Spleen (tissue), 7 donors: ENCODE data around the gene FKRP.

ENCODE experiments used
- CTCF ChIP-seq, 11 experiments: fragments of 200-600 bp in 7 of 11; fragments of 450-650 bp in 4 of 11; sonication (generic) in 4 of 11; IDR thresholded peaks in 8 of 11; conservative IDR thresholded peaks in 3 of 11; 1 replicate in 7 of 11; 2 replicates in 4 of 11; pipeline versions ENCODE4 v1.4.0 to v1.8.0; 2016 to 2021; ENCODE audit warnings: antibody characterized with exemption in 11 of 11, inconsistent platforms in 4 of 11, mild to moderate bottlenecking in 1 of 11
- POLR2A ChIP-seq, 3 donors: fragments of 450-650 bp; IDR thresholded peaks; one replicate each; pipeline ENCODE4 v1.5.1; 2017; ENCODE audit warnings: antibody characterized with exemption in 3 of 3, mild to moderate bottlenecking in 1 of 3
- POLR2AphosphoS5 ChIP-seq, 3 donors: sonication (generic); formaldehyde crosslinking; IDR thresholded peaks; one replicate each; pipeline ENCODE4 v1.5.1; 2017; ENCODE audit warnings: antibody characterized with exemption in 3 of 3
- donor health status: DM: no; HTN: no; CAD: no; lungs with moderate emphysema.
- donor health status: DM: no; HTN: no; CAD: no.
- donor health status: DM: no; HTN: no; CAD: no.

GRCh38 chr19:46788968-46789338 lies 43.1 kb downstream of the FKRP start:
- TF ChIP-seq CTCF (IDR thresholded peaks at IDR 0.05 in 8 of 11, conservative IDR thresholded peaks at IDR 0.05 in 3 of 11) (no peak), POLR2A (IDR thresholded peaks at IDR 0.05) (no peak), POLR2AphosphoS5 (IDR thresholded peaks at IDR 0.05) (no peak)
